Neural crest cell (in vitro differentiated cells): ENCODE data around the gene GSDME. TPM values are rescaled to one million over a fixed set of nuclear protein-coding genes. Genes with fewer than 3 reads are reported as not detected.

Experiments
- DNase-seq: peaks from one replicate; pipeline ENCODE4 v3.0.0; 2021; ENCODE audit warnings: low read depth, mixed read lengths, low spot score
- H3K27ac Mint-ChIP-seq: one replicate; pipeline ENCODE4 v1.8.0; 2021; ENCODE audit warnings: mild to moderate bottlenecking, mixed read lengths; ENCODE audit not compliant: unreplicated experiment
- H3K27me3 Mint-ChIP-seq: 2 replicates; pipeline ENCODE4 v1.8.0; 2021; ENCODE audit warnings: low read depth, mild to moderate bottlenecking, mixed read lengths
- H3K36me3 Mint-ChIP-seq: 2 replicates; pipeline ENCODE4 v1.8.0; 2021; ENCODE audit warnings: low read depth, mild to moderate bottlenecking, mixed read lengths
- H3K4me1 Mint-ChIP-seq: 2 replicates; pipeline ENCODE4 v1.8.0; 2021; ENCODE audit warnings: mixed read lengths
- H3K4me3 Mint-ChIP-seq: one replicate; pipeline ENCODE4 v1.8.0; 2021; ENCODE audit warnings: mild to moderate bottlenecking, mixed read lengths
- H3K9me3 Mint-ChIP-seq: 2 replicates; pipeline ENCODE4 v1.8.0; 2021; ENCODE audit warnings: mixed read lengths
- CTCF ChIP-seq: fragments of 200-600 bp; sonication (generic); conservative IDR thresholded peaks from 2 replicates; pipeline ENCODE4 v1.5.0; 2021; ENCODE audit warnings: antibody characterized with exemption, mild to moderate bottlenecking
- total RNA-seq: library from RNA; stranded (reverse); gene quantifications from 2 replicates; pipeline ENCODE4 v1.2.1, GENCODE V29; 2021

The GSDME gene
- total RNA-seq, 1 donor from 2014 or later = 18.9 TPM

GRCh38 chr7:24652251-24652939 lies 104.9 kb downstream of the GSDME start:
- no peak for DNase-seq
- H3K27me3 Mint-ChIP-seq = no peaks in the 10 kb centered on the region
- no peak overlapping the region for H3K4me3 Mint-ChIP-seq
- H3K9me3 Mint-ChIP-seq = no peaks in the 10 kb centered on the region
- no peaks in the 10 kb centered on the region for H3K4me1 Mint-ChIP-seq
- TF ChIP-seq CTCF = no peak
- H3K27ac Mint-ChIP-seq = no peak overlapping the region
- H3K36me3 Mint-ChIP-seq = peaks cover under 1% of the 10 kb centered on the region

Other genes with a start within 250 kb of the GSDME start
- gene PALS2, start 184.0 kb downstream of the GSDME start, total RNA-seq = 35.8 and 37.9 TPM in 2 replicates
- gene OSBPL3, start 222.7 kb upstream of the GSDME start, total RNA-seq = 10.5 and 11.8 TPM in 2 replicates